SH-SY5Y (cell line): ENCODE data around the gene EPOP.

ENCODE experiments used
- GATA2 ChIP-seq: IDR thresholded peaks from 2 replicates; pipeline ENCODE4 v1.6.1; 2011; ENCODE audit warnings: mild to moderate bottlenecking, low read depth, low read length
- GATA3 ChIP-seq: IDR thresholded peaks from 2 replicates; pipeline ENCODE4 v1.6.1; 2011; ENCODE audit warnings: low read depth, mild to moderate bottlenecking, low read length, moderate library complexity

GRCh38 chr17:38705523-38705802 is 30.7 kb upstream of the EPOP start:
- no peak for TF ChIP-seq GATA2
- no peak for TF ChIP-seq GATA3
